GM21390 (cell line): ENCODE data around the gene CHRNA4.

Experiments used
- ATAC-seq: cut with Tn5 transposase; IDR thresholded peaks from one replicate; pipeline ENCODE4 v1.9.1; 2021; ENCODE audit not compliant: unreplicated experiment

The CHRNA4 gene

GRCh38 chr20:63364801-63365585 is 3.8 kb upstream of the CHRNA4 start:
- ATAC-seq, result no peak

DNA sequence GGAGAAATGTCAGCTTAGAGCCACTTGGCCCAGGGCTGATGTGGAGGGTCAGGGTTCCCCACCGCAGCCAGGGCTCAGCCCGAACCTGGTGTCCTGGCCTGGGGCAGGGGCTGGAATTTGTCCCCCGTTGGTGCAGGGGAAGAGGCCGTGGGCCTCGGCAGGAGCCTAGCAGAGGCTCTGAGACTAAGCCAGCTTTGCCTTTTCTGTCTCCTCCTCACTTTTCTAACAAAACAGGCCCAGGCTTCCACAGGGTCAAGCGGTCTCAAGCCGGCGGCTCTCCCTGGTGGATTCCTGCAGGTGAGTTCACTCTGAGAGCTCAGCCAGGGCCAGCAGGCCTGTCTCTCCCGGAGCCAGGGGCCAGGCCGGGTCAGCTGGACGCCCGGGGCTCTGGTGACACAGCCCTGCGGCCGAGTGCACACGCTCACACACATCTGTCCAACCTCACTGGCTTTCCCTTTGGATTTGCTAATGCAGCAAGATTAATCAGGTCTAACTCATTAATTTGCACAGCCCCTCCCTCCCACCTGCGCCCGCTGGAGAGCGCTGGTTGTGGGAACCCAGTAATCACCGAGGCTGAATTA is 2.9 kb upstream of the CHRNA4 start:
- ATAC-seq, result no peak

- no peak for ATAC-seq
Measured at GRCh38 chr20:63363013-63363957, 2.1 kb upstream of the CHRNA4 start.

- no peak for ATAC-seq
Measured at GRCh38 chr20:63362436-63363009, 1.4 kb upstream of the CHRNA4 start.

GRCh38 chr20:63361519-63362435 is 628 bp upstream of the CHRNA4 start:
- ATAC-seq, result no peak

- ATAC-seq, result no peak
Measured at GRCh38 chr20:63359937-63360849, 956 bp downstream of the CHRNA4 start.

- no peak for ATAC-seq
Measured at GRCh38 chr20:63359164-63359934, 1.8 kb downstream of the CHRNA4 start.

- no peak for ATAC-seq
Measured at GRCh38 chr20:63357921-63358905, 2.9 kb downstream of the CHRNA4 start.

- no peak for ATAC-seq
Measured at GRCh38 chr20:63356931-63357879, 3.9 kb downstream of the CHRNA4 start.

DNA sequence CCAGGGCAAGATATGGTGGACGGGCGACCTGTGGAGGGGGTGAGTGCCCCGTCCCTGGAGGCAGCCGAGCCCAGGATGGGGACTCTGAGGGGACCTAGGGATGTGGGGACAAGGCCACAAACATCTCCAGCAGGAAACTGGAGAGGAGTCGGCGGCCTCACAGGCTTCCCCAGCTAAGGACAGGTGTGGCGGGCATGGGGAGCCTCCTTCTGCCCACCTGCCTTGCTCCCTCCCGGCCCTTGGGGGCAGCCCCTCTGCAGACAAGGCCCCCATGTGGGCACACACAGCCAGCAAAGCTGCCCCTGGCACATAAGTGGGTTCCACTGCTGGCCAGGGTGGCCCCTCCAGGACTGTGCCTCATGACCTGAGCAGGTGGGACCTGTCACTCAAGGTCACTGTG is 4.6 kb downstream of the CHRNA4 start:
- ATAC-seq, result no peak

DNA sequence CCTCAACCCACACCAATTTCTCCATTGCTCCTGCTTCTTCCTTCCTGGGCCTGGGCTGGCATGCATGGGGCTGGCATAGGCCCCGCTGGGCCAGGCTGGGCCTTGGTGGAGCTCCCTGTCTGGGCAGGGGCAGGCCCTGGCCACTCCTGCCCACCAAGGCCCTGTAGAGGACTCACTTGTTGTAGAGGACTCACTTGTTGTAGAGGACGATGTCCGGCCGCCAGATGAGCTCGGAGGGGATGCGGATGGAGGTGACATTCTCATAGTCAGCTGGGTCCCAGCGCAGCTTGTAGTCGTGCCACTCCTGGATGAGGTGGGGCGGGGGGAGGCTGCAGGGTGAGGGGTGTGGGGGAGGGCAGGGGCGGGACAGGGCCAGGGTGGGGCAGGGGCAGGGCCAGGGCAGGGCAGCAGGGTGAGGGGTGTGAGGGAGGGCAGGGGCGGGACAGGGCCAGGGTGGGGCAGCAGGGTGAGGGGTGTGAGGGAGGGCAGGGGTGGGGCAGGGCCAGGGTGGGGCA is 5.3 kb downstream of the CHRNA4 start:
- no peak for ATAC-seq

DNA sequence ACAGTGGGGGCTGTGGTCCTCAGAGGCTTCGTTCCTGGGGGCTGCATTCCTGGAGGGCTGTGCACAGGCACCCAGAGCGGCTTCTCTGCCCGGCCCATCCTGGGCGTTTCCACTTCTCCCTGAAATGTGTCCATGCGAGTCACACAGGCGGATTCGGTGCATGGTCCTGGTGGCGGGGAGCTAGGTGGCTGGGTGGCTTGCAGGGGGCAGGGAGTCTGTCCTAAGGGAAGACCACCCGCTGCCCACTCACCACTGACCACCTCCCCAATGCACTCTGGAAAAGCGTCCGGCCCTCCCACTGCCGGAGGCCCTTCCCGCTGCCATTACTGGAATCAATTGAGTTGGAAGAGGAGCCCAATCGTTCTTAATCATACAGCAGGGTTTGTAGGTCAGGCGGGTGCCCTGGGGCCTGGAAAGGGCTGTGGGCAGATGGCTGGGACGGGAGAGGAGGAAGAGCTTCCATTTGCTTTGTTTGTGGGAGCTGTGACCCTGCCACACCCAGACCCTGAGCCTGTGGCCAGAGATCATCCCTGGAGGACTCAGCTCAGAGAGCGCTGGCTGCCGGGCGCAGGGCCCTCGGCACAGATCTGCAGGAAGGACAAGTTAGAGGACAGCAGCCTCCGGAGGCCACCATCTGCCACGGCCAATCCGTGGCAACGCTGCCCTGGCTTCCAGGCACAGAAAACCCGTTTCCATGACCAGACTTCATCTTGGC is 6.4 kb downstream of the CHRNA4 start:
- no peak for ATAC-seq

DNA sequence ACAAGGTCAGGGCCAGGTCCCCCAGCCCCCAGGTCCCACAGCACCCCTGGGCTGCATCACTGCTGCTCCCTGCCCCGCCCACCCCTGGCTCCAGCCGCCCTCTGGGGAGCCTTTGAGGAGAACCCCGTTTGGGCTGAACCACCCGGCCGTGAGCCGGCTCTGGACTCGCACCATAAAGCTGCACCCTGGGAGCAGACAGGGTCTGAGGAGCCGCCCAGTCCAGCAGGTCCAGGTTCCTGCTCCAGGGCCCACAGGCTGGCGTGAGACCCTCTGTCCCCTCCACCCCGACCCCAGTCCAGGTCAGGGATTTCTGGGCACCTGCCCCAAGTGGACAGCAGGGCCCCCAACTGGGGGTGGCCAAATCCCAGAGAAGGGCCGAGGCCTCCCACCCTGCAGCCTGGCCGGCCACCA is 8.3 kb downstream of the CHRNA4 start:
- ATAC-seq, result no peak

GRCh38 chr20:63351811-63352591 is 9.1 kb downstream of the CHRNA4 start:
- no peak for ATAC-seq

DNA sequence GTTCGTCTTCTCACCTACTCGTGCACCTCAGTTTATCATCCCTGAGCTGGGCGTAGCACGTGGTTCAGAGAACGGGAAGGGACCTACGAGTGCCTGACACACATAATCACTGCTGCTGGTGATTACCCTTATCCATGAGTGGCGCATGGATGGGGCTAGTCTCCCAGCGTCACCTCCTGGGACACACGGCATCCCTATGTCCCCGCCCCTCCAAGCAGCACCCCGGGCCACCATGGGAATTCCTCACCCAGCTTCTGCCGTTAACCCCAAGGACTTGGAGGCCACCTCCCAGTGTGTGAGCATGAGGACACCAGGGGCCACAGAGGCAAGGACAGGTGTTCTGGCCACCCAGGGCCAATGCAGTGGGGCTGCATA is 9.8 kb downstream of the CHRNA4 start:
- no peak for ATAC-seq
